GM23248 (cell line): Measurements from ENCODE around the gene UCK2. TPM values are rescaled to one million over a fixed set of nuclear protein-coding genes. Genes with fewer than 3 reads are reported as not detected.

ENCODE experiments used
- DNase-seq: peaks from one replicate; pipeline ENCODE4 v3.0.0-alpha.2; 2015
- H2AFZ ChIP-seq: fragments of 200-600 bp; sonication (generic); 2 replicates; pipeline ENCODE4 v1.6.1; 2016; ENCODE audit warnings: antibody characterized with exemption
- H3F3A ChIP-seq: fragments of 200-600 bp; sonication (generic); 2 replicates; pipeline ENCODE4 v1.6.1; 2016; ENCODE audit warnings: mild to moderate bottlenecking, antibody characterized with exemption, mixed run types; ENCODE audit not compliant: insufficient read depth
- H3K27ac ChIP-seq: fragments of 200-600 bp; sonication (generic); 2 replicates; pipeline ENCODE4 v1.5.1; 2016; ENCODE audit warnings: mild to moderate bottlenecking
- H3K27me3 ChIP-seq: fragments of 200-600 bp; sonication (generic); replicated peaks from 2 replicates; pipeline ENCODE4 v1.6.1; 2016; ENCODE audit warnings: mild to moderate bottlenecking; ENCODE audit not compliant: insufficient read depth
- H3K36me3 ChIP-seq: fragments of 200-600 bp; sonication (generic); 2 replicates; pipeline ENCODE4 v1.6.1; 2016; ENCODE audit warnings: low read depth, mild to moderate bottlenecking
- H3K4me1 ChIP-seq: fragments of 200-600 bp; sonication (generic); 2 replicates; pipeline ENCODE4 v1.6.1; 2016; ENCODE audit warnings: mild to moderate bottlenecking; ENCODE audit not compliant: insufficient read depth
- H3K4me2 ChIP-seq: fragments of 200-600 bp; sonication (generic); one replicate; pipeline ENCODE4 v1.6.1; 2016; ENCODE audit warnings: mild to moderate bottlenecking; ENCODE audit not compliant: unreplicated experiment
- H3K4me3 ChIP-seq: fragments of 200-600 bp; sonication (generic); 2 replicates; pipeline ENCODE4 v1.5.1; 2016; ENCODE audit warnings: mild to moderate bottlenecking
- H3K79me2 ChIP-seq: fragments of 200-600 bp; sonication (generic); 2 replicates; pipeline ENCODE4 v1.6.1; 2016; ENCODE audit warnings: mild to moderate bottlenecking; ENCODE audit not compliant: insufficient read depth
- H3K9ac ChIP-seq: fragments of 200-600 bp; sonication (generic); 2 replicates; pipeline ENCODE4 v1.6.1; 2016; ENCODE audit warnings: mild to moderate bottlenecking
- H3K9me2 ChIP-seq: fragments of 200-600 bp; sonication (generic); 2 replicates; pipeline ENCODE4 v1.6.1; 2016; ENCODE audit warnings: mixed run types, mild to moderate bottlenecking, moderate library complexity; ENCODE audit not compliant: insufficient read depth
- H3K9me3 ChIP-seq: fragments of 200-600 bp; sonication (generic); one replicate; pipeline ENCODE4 v1.6.1; 2017; ENCODE audit warnings: low read depth
- H4K20me1 ChIP-seq: fragments of 200-600 bp; sonication (generic); 2 replicates; pipeline ENCODE4 v1.6.0; 2016; ENCODE audit not compliant: insufficient read depth
- EZH2 ChIP-seq: fragments of 200-600 bp; sonication (generic); IDR thresholded peaks from 2 replicates; pipeline ENCODE4 v1.6.1; 2018; ENCODE audit warnings: antibody characterized with exemption, mild to moderate bottlenecking; ENCODE audit not compliant: insufficient read depth, poor library complexity, severe bottlenecking
- EZH2phosphoT487 ChIP-seq: fragments of 200-600 bp; sonication (generic); IDR thresholded peaks from 2 replicates; pipeline ENCODE4 v1.6.1; 2018; ENCODE audit warnings: antibody characterized with exemption, moderate library complexity, mild to moderate bottlenecking, low read depth; ENCODE audit not compliant: insufficient read depth
- WGBS, 2 experiments: methylation state at CpG; one replicate each; pipeline ENCODE4 v1.1.6; 2015 to 2017; ENCODE audit warnings: low lambda C conversion rate in 2 of 2, low coverage in 1 of 2; ENCODE audit errors: missing lambda C conversion rate in 2 of 2; 5-methylcytosine and 5-hydroxymethylcytosine counted together
- in situ Hi-C: fragments of 300-500 bp; cut with MboI; formaldehyde crosslinking; loops from 2 replicates; pipeline ENCODE4 v1.15.0; 2020
- polyA plus RNA-seq: library from polyadenylated mRNA; unstranded; fragments of >200 nt; fragmentation: Nextera tagmentation; extraction: Ambion mirVana; gene quantifications from 2 replicates; pipeline ENCODE4 v1.2.1, GENCODE V29; 2016
- total RNA-seq: library from RNA; depleted of rRNA; stranded (reverse); fragments of >200 nt; shearing (Covaris generic); gene quantifications from 2 replicates; pipeline ENCODE4 v1.2.3, GENCODE V29; 2014

The UCK2 gene
- total and polyA plus RNA-seq, 2 experiments from 2014 or later: 78.2 to 81.9 TPM

DNA sequence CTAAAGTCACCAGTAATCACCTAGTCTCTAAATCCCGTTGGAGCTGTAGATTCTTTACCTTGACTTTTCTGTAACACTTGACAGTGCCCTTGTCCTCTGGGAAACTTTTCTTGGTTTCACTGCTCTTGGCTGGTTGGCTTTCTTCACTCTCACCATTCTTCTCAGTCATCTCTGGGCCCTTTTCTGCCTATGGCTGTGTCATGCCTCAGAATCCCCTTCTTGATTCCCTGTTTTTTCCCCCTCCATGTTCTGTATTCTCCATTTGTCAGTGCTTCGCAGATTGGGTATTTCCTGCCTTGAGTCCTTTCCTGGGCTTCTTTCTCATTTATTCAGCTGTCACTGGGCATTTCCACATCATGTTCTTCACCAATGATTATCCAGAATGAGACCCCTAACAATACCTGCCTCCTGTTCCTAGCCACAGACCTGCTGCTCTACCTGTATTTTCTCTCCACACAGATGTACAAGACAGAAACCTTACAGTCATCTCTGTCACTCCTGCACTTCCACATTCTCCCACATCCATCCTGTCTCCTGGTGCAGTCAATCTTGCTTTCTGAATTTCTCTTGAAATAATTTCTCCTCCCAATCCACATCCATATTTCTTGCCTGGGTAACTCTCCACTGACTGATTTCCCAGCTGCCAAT lies 14.7 kb downstream of the UCK2 start:
- Histone ChIP-seq H3F3A (peaks cover 34% of the 10 kb centered on the region), H3K27ac (peak overlapping the region; percentile 51), H3K4me3 (peak overlapping the region; percentile 41; the same call in 1 of the 2 replicates), H4K20me1 (peaks cover 19% of the 10 kb centered on the region; the same call in 1 of the 2 replicates), H3K36me3 (no peaks in the 10 kb centered on the region), H3K27me3 (no peaks in the 10 kb centered on the region), H2AFZ (no peak overlapping the region), H3K4me2 (peak overlapping the region; percentile 52), H3K9ac (peak overlapping the region; percentile 29), H3K4me1 (peaks cover 25% of the 10 kb centered on the region), H3K9me2 (no peaks in the 10 kb centered on the region), H3K9me3 (no peaks in the 10 kb centered on the region), H3K79me2 (peaks cover 100% of the 10 kb centered on the region)
- no peak for DNase-seq
- WGBS, 2 experiments: 70 to 77% methylated on average over 2 of the region's 2 CpGs
- in situ Hi-C loops: no loop called here
- TF ChIP-seq EZH2phosphoT487 (no peak), EZH2 (no peak)

DNA sequence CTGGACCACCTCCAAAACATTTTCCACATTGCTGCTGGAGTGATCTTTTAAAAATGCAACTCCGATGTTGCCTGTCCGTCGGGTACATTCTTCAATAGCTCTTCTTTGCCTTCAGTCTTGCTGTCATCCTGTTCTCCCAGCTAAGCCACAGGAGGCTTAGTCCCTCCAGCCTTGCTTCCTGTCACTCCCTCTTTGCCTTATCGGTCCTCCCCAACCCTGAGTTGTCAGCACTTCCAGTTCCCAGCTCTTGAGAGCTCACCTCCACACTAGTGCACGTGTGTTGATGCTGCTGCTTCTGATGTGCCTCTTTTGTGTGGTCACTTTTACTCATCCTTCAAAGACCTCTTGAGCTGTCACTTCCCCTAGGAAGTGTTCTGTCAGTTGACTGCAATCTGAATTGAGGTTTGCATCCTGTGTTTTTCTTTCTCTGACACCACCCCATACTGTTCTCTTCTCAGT lies 15.3 kb downstream of the UCK2 start:
- WGBS, 2 experiments: 12 to 21% methylated on average over 5 of the region's 5 CpGs
- H3K79me2 ChIP-seq: peaks cover 100% of the 10 kb centered on the region
- H3K4me2 ChIP-seq: peak overlapping the region; percentile 52
- H3K36me3 ChIP-seq: no peaks in the 10 kb centered on the region
- H3K9me3 ChIP-seq: no peaks in the 10 kb centered on the region
- peaks cover 25% of the 10 kb centered on the region for H3K4me1 ChIP-seq
- H3K27me3 ChIP-seq: no peaks in the 10 kb centered on the region
- H3K9ac ChIP-seq: peak overlapping the region; percentile 29
- H4K20me1 ChIP-seq: peaks cover 16% of the 10 kb centered on the region; the same call in 1 of the 2 replicates
- in situ Hi-C loops: no loop called here
- H3F3A ChIP-seq: peaks cover 34% of the 10 kb centered on the region
- TF ChIP-seq EZH2phosphoT487 (no peak), EZH2 (no peak)
- DNase-seq: peak; percentile 48
- H3K4me3 ChIP-seq: peak overlapping the region; percentile 41
- H3K9me2 ChIP-seq: no peaks in the 10 kb centered on the region
- H3K27ac ChIP-seq: peak overlapping the region; percentile 51
- no peak overlapping the region for H2AFZ ChIP-seq

DNA sequence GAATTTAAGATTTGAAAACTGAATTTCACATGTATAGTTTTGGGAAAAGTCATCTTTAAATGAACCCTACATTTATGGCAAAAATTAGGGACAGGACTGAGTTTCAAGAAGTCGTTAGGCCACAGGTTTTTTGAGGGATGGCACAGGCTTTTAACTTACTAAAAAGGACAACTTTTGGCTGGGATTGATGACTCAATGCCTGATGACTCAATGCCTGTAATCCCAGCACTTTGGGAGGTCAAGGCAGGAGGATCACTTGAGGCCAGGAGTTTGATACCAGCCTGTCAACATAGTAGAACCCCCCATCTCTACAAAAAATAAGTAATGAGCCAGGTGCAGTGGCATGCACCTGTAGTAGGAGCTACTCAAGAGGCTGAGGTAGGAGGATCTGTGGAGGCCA lies 15.9 kb downstream of the UCK2 start:
- Histone ChIP-seq H3K36me3 (no peaks in the 10 kb centered on the region), H2AFZ (no peak overlapping the region), H3K9me2 (no peaks in the 10 kb centered on the region), H3K27me3 (no peaks in the 10 kb centered on the region), H3K4me2 (peak overlapping the region; percentile 52), H3K4me1 (peaks cover 25% of the 10 kb centered on the region), H3K27ac (peak overlapping the region; percentile 51), H3F3A (peaks cover 34% of the 10 kb centered on the region), H3K79me2 (peaks cover 100% of the 10 kb centered on the region), H3K9me3 (no peaks in the 10 kb centered on the region), H3K9ac (no peak overlapping the region), H3K4me3 (no peak overlapping the region), H4K20me1 (peaks cover 16% of the 10 kb centered on the region; the same call in 1 of the 2 replicates)
- TF ChIP-seq EZH2phosphoT487 (no peak), EZH2 (no peak)
- DNase-seq: peak; percentile 47
- in situ Hi-C loops: no loop called here
- 55 to 63% methylated on average over 1 of the region's 1 CpG for WGBS, 2 experiments

DNA sequence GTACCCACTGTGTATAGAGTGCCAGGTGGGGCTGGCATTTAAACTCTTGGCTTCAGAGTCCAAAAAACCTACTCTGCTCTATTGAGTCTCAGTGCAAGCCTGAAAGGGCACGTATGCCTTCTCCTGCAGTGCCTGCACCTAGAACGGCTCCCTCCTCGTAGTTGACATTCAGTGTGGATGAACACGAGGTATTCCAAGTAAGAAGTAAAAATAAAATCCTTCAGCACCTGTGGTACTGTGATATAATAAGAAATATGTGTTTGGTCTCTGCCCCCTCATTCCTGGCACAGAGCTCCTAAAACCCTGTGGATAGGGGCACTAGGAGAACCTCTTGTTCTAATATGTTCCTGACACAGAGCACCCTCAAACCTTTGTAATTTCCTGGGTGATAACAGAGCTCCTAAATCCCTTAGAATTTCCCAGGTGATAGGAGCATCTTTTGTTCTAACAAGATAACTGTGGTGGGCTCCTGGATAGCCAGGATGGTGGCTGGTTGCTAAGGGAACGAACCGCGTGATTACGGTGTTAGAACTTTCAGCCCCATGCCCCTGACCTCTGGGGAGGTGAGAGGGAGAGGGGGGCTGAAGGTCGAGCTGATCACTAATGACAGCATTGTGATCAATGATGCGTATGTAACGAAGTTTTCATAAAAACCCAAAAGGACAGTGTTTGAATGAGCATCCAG lies 16.8 kb downstream of the UCK2 start:
- in situ Hi-C loops: no loop called here
- Histone ChIP-seq H3F3A (peaks cover 34% of the 10 kb centered on the region), H3K4me2 (no peak overlapping the region), H4K20me1 (peaks cover 16% of the 10 kb centered on the region; the same call in 1 of the 2 replicates), H3K36me3 (no peaks in the 10 kb centered on the region), H3K9ac (no peak overlapping the region), H3K9me3 (no peaks in the 10 kb centered on the region), H3K27ac (no peak overlapping the region), H3K4me3 (no peak overlapping the region), H2AFZ (no peak overlapping the region), H3K27me3 (no peaks in the 10 kb centered on the region), H3K4me1 (peaks cover 25% of the 10 kb centered on the region), H3K9me2 (no peaks in the 10 kb centered on the region), H3K79me2 (peaks cover 100% of the 10 kb centered on the region)
- TF ChIP-seq EZH2phosphoT487 (no peak), EZH2 (no peak)
- 72 to 77% methylated on average over 11 of the region's 11 CpGs for WGBS, 2 experiments
- no peak for DNase-seq
